Gastroesophageal sphincter (tissue), 4 donors: Measurements from ENCODE around the gene ARF3. TPM values are rescaled to one million over a fixed set of nuclear protein-coding genes. Genes with fewer than 3 reads are reported as not detected.
A peak's percentile ranks its signal among the peaks of the same experiment; 100 is the strongest.

Source experiments
- ATAC-seq: fragments of 150-250 bp; one replicate; pipeline ENCODE4 v1.9.1; 2016; ENCODE audit warnings: mild to moderate bottlenecking, moderate library complexity
- H3K27ac ChIP-seq, 4 donors: fragments of 200-600 bp; sonication (generic) in 3 of 4; 1 replicate in 3 of 4; 2 replicates in 1 of 4; pipeline ENCODE4 v1.5.1; 2016 to 2019
- H3K27me3 ChIP-seq: fragments of 200-600 bp; sonication (generic); one replicate; pipeline ENCODE4 v1.5.1; 2019
- H3K36me3 ChIP-seq, 2 donors: fragments of 200-600 bp; sonication (generic); one replicate each; pipeline ENCODE4 v1.5.1; 2019; ENCODE audit warnings: control low read depth in 1 of 2
- H3K4me1 ChIP-seq, 3 donors: fragments of 200-600 bp; sonication (generic); 1 replicate in 2 of 3; 2 replicates in 1 of 3; pipeline ENCODE4 v1.5.1; 2016 to 2019; ENCODE audit warnings: control low read depth in 2 of 3
- H3K4me3 ChIP-seq, 2 donors: fragments of 200-600 bp; sonication (generic); one replicate each; pipeline ENCODE4 v1.5.1; 2019; ENCODE audit warnings: mild to moderate bottlenecking in 1 of 2, moderate library complexity in 1 of 2
- H3K9me3 ChIP-seq, 3 donors: fragments of 200-600 bp; sonication (generic); one replicate each; pipeline ENCODE4 v1.5.1; 2017 to 2019; ENCODE audit warnings: control low read depth in 2 of 3
- CTCF ChIP-seq, 4 experiments: fragments of 200-600 bp in 2 of 4; fragments of 450-650 bp in 2 of 4; sonication (generic) in 1 of 4; IDR thresholded peaks; one replicate each; pipeline ENCODE4 v1.5.1; 2017 to 2019; ENCODE audit warnings: antibody characterized with exemption in 4 of 4, mild to moderate bottlenecking in 2 of 4, moderate library complexity in 2 of 4
- EP300 ChIP-seq: sonication (generic); formaldehyde crosslinking; IDR thresholded peaks from one replicate; pipeline ENCODE4 v1.6.1; 2017; ENCODE audit warnings: antibody characterized with exemption, mild to moderate bottlenecking
- POLR2A ChIP-seq, 2 donors: fragments of 450-650 bp; IDR thresholded peaks; one replicate each; pipeline ENCODE4 v1.6.1; 2017; ENCODE audit warnings: antibody characterized with exemption in 2 of 2, mild to moderate bottlenecking in 2 of 2, moderate library complexity in 1 of 2
- POLR2AphosphoS5 ChIP-seq: sonication (generic); formaldehyde crosslinking; IDR thresholded peaks from one replicate; pipeline ENCODE4 v1.6.1; 2017; ENCODE audit warnings: antibody characterized with exemption
- WGBS, 2 donors: methylation state at CpG; one replicate each; pipeline ENCODE4 v1.1.5; 2018; ENCODE audit warnings: low coverage in 1 of 2; 5-methylcytosine and 5-hydroxymethylcytosine counted together
- total RNA-seq, 4 donors: library from RNA; depleted of rRNA; stranded (reverse); fragments of >200 nt; gene quantifications; one replicate each; pipeline ENCODE4 v1.1.0, GENCODE V29; 2016

ARF3 gene
- total RNA-seq: 10 to 100 TPM; 52.6 to 91.6 (median 83.1) TPM

DNA sequence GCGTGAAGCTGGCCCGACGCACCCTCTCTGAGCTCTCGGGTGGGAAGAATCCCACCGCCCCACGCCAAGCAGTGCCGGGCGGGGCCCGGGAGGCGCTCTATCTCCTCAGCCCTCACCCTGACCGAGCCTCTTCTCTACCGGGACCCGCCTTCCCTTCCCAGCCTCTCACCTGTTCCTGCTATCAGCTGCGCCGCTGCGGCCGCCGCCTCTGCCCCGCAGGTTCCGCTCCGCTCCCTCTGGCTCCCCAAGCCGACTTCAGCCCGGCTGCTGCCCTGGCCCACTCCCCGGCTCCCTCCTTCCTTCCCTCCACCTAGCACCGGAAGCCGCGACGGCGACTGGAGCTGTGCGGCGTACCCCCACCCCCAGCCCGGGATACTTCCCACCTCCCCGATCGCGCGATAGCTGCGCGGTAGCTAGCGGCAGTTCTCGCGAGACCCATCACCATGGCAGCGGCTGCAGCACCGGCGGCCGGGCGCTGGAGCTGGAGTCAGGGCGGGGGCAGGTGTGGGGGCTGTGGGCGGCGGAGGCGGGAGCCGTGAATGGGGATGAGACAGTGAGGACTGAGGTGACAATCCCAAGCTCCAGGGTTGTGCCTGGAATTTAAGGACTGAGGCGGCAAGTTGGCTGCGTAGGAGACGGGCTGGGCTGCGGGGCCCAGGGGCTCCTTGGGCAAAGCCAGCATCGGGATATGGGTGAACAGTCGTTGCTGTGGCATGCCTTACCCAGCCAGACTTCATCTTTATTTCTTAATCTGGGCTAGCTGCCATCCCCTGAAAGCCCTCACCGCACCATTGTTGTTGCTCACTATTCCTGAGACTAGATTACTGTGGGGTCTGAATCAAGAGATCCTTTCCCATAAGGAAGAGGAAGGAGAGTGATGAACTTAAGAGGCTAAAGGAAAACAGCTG lies at the start of gene ARF3:
TSS of gene ARF3 (minus strand) at position 347 of the 908 bp plus-strand sequence. CDS start 16,392 bp downstream, outside the sequence.
- TF ChIP-seq POLR2AphosphoS5 (peak; percentile 84), CTCF (IDR thresholded peaks at IDR 0.05) (no peak), EP300 (no peak), POLR2A (IDR thresholded peaks at IDR 0.05) (peak; percentile 61 to 66)
- peak; percentile 88 for ATAC-seq
- H3K27me3 ChIP-seq: peaks cover 10% of the 10 kb centered on the region
- H3K27ac ChIP-seq: peak within 1 kb of the TSS; percentile 39 to 91 (median 87)
- H3K9me3 ChIP-seq: no peaks in the 10 kb centered on the region
- peaks cover 0 to 9% of the 10 kb centered on the region in 2 donors for H3K36me3 ChIP-seq
- 0% methylated on average over 5 to 16 of the region's 58 CpGs for WGBS, 2 donors
- peak within 1 kb of the TSS; percentile 65 to 99 for H3K4me3 ChIP-seq
- H3K4me1 ChIP-seq: peaks cover 3 to 32% (median 18%) of the 10 kb centered on the region in 3 donors

GRCh38 chr12:49000346-49000745 lies 43.1 kb upstream of the ARF3 start:
- no peaks in the 10 kb centered on the region for H3K9me3 ChIP-seq
- no peak for ATAC-seq
- peaks cover 0 to 53% of the 10 kb centered on the region in 2 donors for H3K36me3 ChIP-seq
- WGBS, 2 donors: 80 to 83% methylated on average over 1 of the region's 2 CpGs
- no peak for TF ChIP-seq CTCF (IDR thresholded peaks at IDR 0.05)
- TF ChIP-seq EP300: no peak
- TF ChIP-seq POLR2A (IDR thresholded peaks at IDR 0.05): no peak
- TF ChIP-seq POLR2AphosphoS5: no peak
- H3K4me3 ChIP-seq: no peak overlapping the region
- H3K27ac ChIP-seq: no peak overlapping the region
- H3K27me3 ChIP-seq: peaks cover 98% of the 10 kb centered on the region
- H3K4me1 ChIP-seq: peaks cover 5 to 41% (median 33%) of the 10 kb centered on the region in 3 donors

- TF ChIP-seq POLR2AphosphoS5 (no peak), CTCF (IDR thresholded peaks at IDR 0.05) (no peak), POLR2A (IDR thresholded peaks at IDR 0.05) (no peak), EP300 (no peak)
- H3K27ac ChIP-seq: no peak within 1 kb of the TSS
- H3K27me3 ChIP-seq: peaks cover 98% of the 10 kb centered on the region
- 0% methylated on average over 3 of the region's 30 CpGs; no CpG with 5 or more reads in 1 of the 2 donors for WGBS, 2 donors
- peaks cover 5 to 49% (median 38%) of the 10 kb centered on the region in 3 donors for H3K4me1 ChIP-seq
- H3K9me3 ChIP-seq: no peaks in the 10 kb centered on the region
- H3K4me3 ChIP-seq: peak within 1 kb of the TSS; percentile 8 to 53
- ATAC-seq: no peak
- peaks cover 0 to 45% of the 10 kb centered on the region in 2 donors for H3K36me3 ChIP-seq
Observed at GRCh38 chr12:48999371-49000131, 42.3 kb upstream of the ARF3 start, which contains the start of gene DDN. Gene DDN (minus strand): TSS chr12:48999375. CDS start chr12:48999287, 88 bp downstream.

DNA sequence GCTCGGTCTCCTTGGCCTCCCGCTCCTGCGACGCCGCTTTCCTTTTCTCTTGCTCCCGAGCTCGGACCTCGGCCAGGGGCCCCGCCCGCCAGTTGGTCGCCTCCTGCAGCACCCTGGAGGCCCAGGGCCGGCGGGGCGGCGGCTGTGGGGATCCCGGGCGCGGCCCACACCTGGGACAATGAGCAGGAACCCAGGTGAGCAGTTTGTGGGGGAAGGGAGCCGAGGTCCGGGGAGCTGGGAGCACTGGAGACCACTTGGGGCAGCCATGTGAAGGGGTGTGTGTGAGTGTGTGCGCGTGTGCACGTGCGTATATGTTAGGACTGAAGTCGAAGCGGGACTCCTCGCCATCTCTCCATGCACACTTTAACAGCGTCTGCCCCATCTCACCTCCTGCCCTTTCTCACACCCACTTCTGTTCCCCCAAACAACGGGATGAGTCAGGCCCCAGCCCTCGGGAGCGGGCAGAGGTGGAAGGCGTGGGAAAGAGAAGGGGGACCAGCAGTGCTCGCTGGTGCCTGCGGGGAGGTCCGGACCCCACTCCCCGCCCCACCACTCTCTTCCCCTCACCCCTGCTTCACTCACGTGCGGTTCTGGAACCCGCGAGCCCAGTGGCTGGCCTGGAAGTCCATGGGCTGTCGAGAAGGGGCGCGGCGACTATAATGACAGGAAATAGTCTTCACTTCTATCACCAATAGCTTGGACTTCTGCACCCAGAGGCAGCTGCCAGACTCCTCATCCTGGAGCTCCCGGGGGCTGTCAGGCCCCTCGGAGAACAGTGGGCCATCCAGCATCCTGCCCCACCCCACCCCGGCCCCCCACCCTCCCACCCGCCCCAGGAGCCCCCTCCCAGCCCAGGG lies 41.4 kb upstream of the ARF3 start:
- H3K4me1 ChIP-seq: peaks cover 5 to 51% (median 38%) of the 10 kb centered on the region in 3 donors
- H3K36me3 ChIP-seq: peaks cover 0 to 37% of the 10 kb centered on the region in 2 donors
- H3K27ac ChIP-seq: no peak overlapping the region
- ATAC-seq: no peak
- TF ChIP-seq CTCF (IDR thresholded peaks at IDR 0.05): no peak
- no peak for TF ChIP-seq POLR2A (IDR thresholded peaks at IDR 0.05)
- TF ChIP-seq POLR2AphosphoS5: no peak
- no peak for TF ChIP-seq EP300
- WGBS, 2 donors: 0 to 1% methylated on average over 1 to 21 of the region's 48 CpGs
- no peaks in the 10 kb centered on the region for H3K9me3 ChIP-seq
- H3K4me3 ChIP-seq: peak overlapping the region; percentile 8 to 53
- peaks cover 98% of the 10 kb centered on the region for H3K27me3 ChIP-seq
